Esophagus (tissue), 2 donors: Measurements from ENCODE around the gene CHST1. TPM values are rescaled to one million over a fixed set of nuclear protein-coding genes. Genes with fewer than 3 reads are reported as not detected.

ENCODE experiments used
- H3K27ac ChIP-seq, 2 donors: one replicate each; pipeline ENCODE4 v1.5.1; 2013; ENCODE audit warnings: low read depth in 2 of 2, mild to moderate bottlenecking in 2 of 2, inconsistent platforms in 1 of 2, low read length in 1 of 2, moderate library complexity in 1 of 2
- H3K27me3 ChIP-seq, 2 donors: one replicate each; pipeline ENCODE4 v1.6.1; 2013; ENCODE audit warnings: low read length in 2 of 2, control low read depth in 1 of 2, mild to moderate bottlenecking in 1 of 2; ENCODE audit not compliant: insufficient read depth in 2 of 2, control insufficient read depth in 1 of 2
- H3K36me3 ChIP-seq, 2 donors: one replicate each; pipeline ENCODE4 v1.6.1; 2013; ENCODE audit warnings: low read length in 1 of 2; ENCODE audit not compliant: control insufficient read depth in 2 of 2, insufficient read depth in 2 of 2
- H3K4me1 ChIP-seq, 2 donors: one replicate each; pipeline ENCODE4 v1.6.1; 2013; ENCODE audit warnings: low read length in 1 of 2; ENCODE audit not compliant: control insufficient read depth in 2 of 2, insufficient read depth in 2 of 2
- H3K4me3 ChIP-seq, 2 donors: one replicate each; pipeline ENCODE4 v1.5.1; 2013; ENCODE audit warnings: low read length in 2 of 2, mild to moderate bottlenecking in 2 of 2, low read depth in 1 of 2, moderate library complexity in 1 of 2
- H3K9me3 ChIP-seq, 2 donors: one replicate each; pipeline ENCODE4 v1.6.1; 2013; ENCODE audit warnings: mild to moderate bottlenecking in 2 of 2, low read depth in 1 of 2, low read length in 1 of 2, moderate library complexity in 1 of 2; ENCODE audit not compliant: control insufficient read depth in 2 of 2, insufficient read depth in 1 of 2
- WGBS, 2 donors: extraction: QIAGEN DNeasy Blood & Tissue Kit; methylation state at CpG; one replicate each; pipeline ENCODE4 v1.1.7; 2013; 5-methylcytosine and 5-hydroxymethylcytosine counted together
- polyA plus RNA-seq, 2 donors: library from polyadenylated mRNA; stranded (reverse); fragments of 200-250 nt; gene quantifications; one replicate each; pipeline ENCODE4 v1.2.3, GENCODE V29; 2013
- donor health status: healthy with polysubstance abuse.
- donor health status: Bipolar disorder and iron deficiency.

Gene CHST1
- polyA plus RNA-seq, 2 donors: 0.14 to 0.25 TPM

GRCh38 chr11:45666648-45667642 lies 1.5 kb upstream of the CHST1 start:
- 55 to 59% methylated on average over 12 of the region's 12 CpGs for WGBS, 2 donors
- Histone ChIP-seq H3K9me3 (no peaks in the 10 kb centered on the region), H3K4me3 (no peak overlapping the region), H3K27me3 (no peaks in the 10 kb centered on the region), H3K36me3 (no peaks in the 10 kb centered on the region), H3K27ac (no peak overlapping the region), H3K4me1 (peaks cover 8 to 10% of the 10 kb centered on the region in 2 donors)

- WGBS, 2 donors: 32 to 36% methylated on average over 10 of the region's 10 CpGs
- no peaks in the 10 kb centered on the region for H3K27me3 ChIP-seq
- H3K9me3 ChIP-seq: no peaks in the 10 kb centered on the region
- H3K36me3 ChIP-seq: no peaks in the 10 kb centered on the region
- peaks cover 8 to 10% of the 10 kb centered on the region in 2 donors for H3K4me1 ChIP-seq
- no peak overlapping the region for H3K27ac ChIP-seq
- peak overlapping the region in 1 of 2 donors; percentile 51 for H3K4me3 ChIP-seq
Observed at GRCh38 chr11:45665933-45666647, 668 bp upstream of the CHST1 start.

- H3K27ac ChIP-seq: no peak overlapping the region
Observed at GRCh38 chr11:45664376-45665205, 831 bp downstream of the CHST1 start.

GRCh38 chr11:45663486-45664375 lies 1.7 kb downstream of the CHST1 start:
- Histone ChIP-seq H3K27me3 (no peaks in the 10 kb centered on the region), H3K9me3 (no peaks in the 10 kb centered on the region), H3K27ac (no peak overlapping the region), H3K36me3 (no peaks in the 10 kb centered on the region), H3K4me3 (no peak overlapping the region), H3K4me1 (peaks cover 8 to 10% of the 10 kb centered on the region in 2 donors)
- WGBS, 2 donors: 36 to 37% methylated on average over 13 of the region's 13 CpGs

More at GRCh38 chr11:45664376-45665205, 831 bp downstream of the CHST1 start:
- H3K9me3 ChIP-seq: no peaks in the 10 kb centered on the region
- 0 to 1% methylated on average over 70 to 76 of the region's 76 CpGs for WGBS, 2 donors
- H3K36me3 ChIP-seq: no peaks in the 10 kb centered on the region
- H3K4me3 ChIP-seq: peak overlapping the region; percentile 46 to 51
- no peaks in the 10 kb centered on the region for H3K27me3 ChIP-seq
- H3K4me1 ChIP-seq: peaks cover 8 to 10% of the 10 kb centered on the region in 2 donors

- Histone ChIP-seq H3K4me1 (peaks cover 8 to 10% of the 10 kb centered on the region in 2 donors), H3K36me3 (no peaks in the 10 kb centered on the region), H3K9me3 (no peaks in the 10 kb centered on the region), H3K27me3 (no peaks in the 10 kb centered on the region), H3K27ac (no peak overlapping the region), H3K4me3 (no peak overlapping the region)
- WGBS, 2 donors: 43% methylated on average over 14 of the region's 14 CpGs
Observed at GRCh38 chr11:45662665-45663485, 2.5 kb downstream of the CHST1 start.

- Histone ChIP-seq H3K4me3 (no peak overlapping the region), H3K27me3 (no peaks in the 10 kb centered on the region), H3K9me3 (no peaks in the 10 kb centered on the region), H3K27ac (no peak overlapping the region), H3K36me3 (no peaks in the 10 kb centered on the region), H3K4me1 (peaks cover 8 to 10% of the 10 kb centered on the region in 2 donors)
- 44 to 48% methylated on average over 5 of the region's 5 CpGs for WGBS, 2 donors
Observed at GRCh38 chr11:45662096-45662664, 3.2 kb downstream of the CHST1 start.

- Histone ChIP-seq H3K4me1 (peaks cover 8 to 10% of the 10 kb centered on the region in 2 donors), H3K4me3 (no peak overlapping the region), H3K9me3 (no peaks in the 10 kb centered on the region), H3K27ac (no peak overlapping the region), H3K27me3 (no peaks in the 10 kb centered on the region), H3K36me3 (no peaks in the 10 kb centered on the region)
- 51% methylated on average over 7 of the region's 7 CpGs for WGBS, 2 donors
Observed at GRCh38 chr11:45661439-45662055, 3.9 kb downstream of the CHST1 start.
